NB4 (cell line): ENCODE results near the gene SLC28A3.
"Not testable (repeated sequence)": the region's sequence is repeated elsewhere in the genome, so short reads cannot be mapped to it uniquely, and the experiment has no call there.

Experiments
- CTCF ChIP-seq: IDR thresholded peaks from one replicate; pipeline ENCODE4 v1.5.1; 2012; ENCODE audit warnings: low read depth, low read length
- POLR2A ChIP-seq: IDR thresholded peaks from 2 replicates; pipeline ENCODE4 v1.6.1; 2011; ENCODE audit warnings: mild to moderate bottlenecking; ENCODE audit not compliant: insufficient read length; ENCODE audit errors: extremely low read depth

- TF ChIP-seq CTCF, POLR2A: not testable (repeated sequence)
Measured at GRCh38 chr9:84390254-84390653, 49.7 kb upstream of the SLC28A3 start.
